ENCODE results near the gene DDO. TPM values are rescaled to one million over a fixed set of nuclear protein-coding genes. Genes with fewer than 3 reads are reported as not detected.

The DDO gene
- polyA plus RNA-seq, 1 donor (not counting 4 experiments of a cell fraction or from before 2014, with no cell fraction given) = not detected

GRCh38 chr6:110422444-110422822 is 7.1 kb upstream of the DDO start:
- H2AFZ ChIP-seq (ENCODE audit: control insufficient read depth, low read length) = no peak overlapping the region
- no peaks in the 10 kb centered on the region for H3K9me3 ChIP-seq (ENCODE audit: control insufficient read depth, low read depth, low read length)
- no peak for TF ChIP-seq EZH2 (IDR thresholded peaks at IDR 0.05; ENCODE audit: low read length)
- no peak for TF ChIP-seq CTCF (optimal IDR thresholded peaks at IDR 0.05 in 1 of 3, IDR thresholded peaks at IDR 0.05 in 1 of 3, conservative IDR thresholded peaks at IDR 0.05 in 1 of 3; ENCODE audit: extremely low read depth in 1 of 3, insufficient read depth in 2 of 3, low read length in 3 of 3)
- H3K27me3 ChIP-seq (ENCODE audit: control insufficient read depth, extremely low read depth, insufficient read depth, low read length) = peaks cover 7% of the 10 kb centered on the region
- FAIRE-seq (no peak), DNase-seq (ENCODE audit: low read depth, low spot score) (no peak)
- no peak overlapping the region for H3K4me3 ChIP-seq (ENCODE audit: control insufficient read depth in 2 of 3, extremely low read depth in 1 of 3, insufficient read depth in 2 of 3, low read depth in 1 of 3, low read length in 3 of 3)
- H3K36me3 ChIP-seq (ENCODE audit: control insufficient read depth in 2 of 2, extremely low read depth in 1 of 2, insufficient read depth in 2 of 2, low read length in 2 of 2) = no peaks in the 10 kb centered on the region
- H3K4me2 ChIP-seq (ENCODE audit: control insufficient read depth, extremely low read depth, insufficient read depth, low read depth, low read length) = no peak overlapping the region
- no peaks in the 10 kb centered on the region for H4K20me1 ChIP-seq (ENCODE audit: control insufficient read depth, extremely low read depth, insufficient read depth, low read length)
- H3K27ac ChIP-seq (ENCODE audit: control insufficient read depth, insufficient read depth, low read length) = no peak overlapping the region
- dilution Hi-C loops (cut with MboI; ENCODE audit: extremely low pct_ligation_motif_present, low sequenced_read_pairs) = no loop called here
- H3K9ac ChIP-seq (ENCODE audit: control insufficient read depth, extremely low read depth, insufficient read depth, low read length) = no peak overlapping the region
- no peaks in the 10 kb centered on the region for H3K79me2 ChIP-seq (ENCODE audit: control insufficient read depth, insufficient read depth, low read length)
- H3K4me1 ChIP-seq (ENCODE audit: control insufficient read depth, extremely low read depth, insufficient read depth, low read length) = no peaks in the 10 kb centered on the region
- no peaks in the 10 kb centered on the region for H3K9me1 ChIP-seq (ENCODE audit: control insufficient read depth, extremely low read depth, insufficient read depth, low read length)

GRCh38 chr6:110421749-110422443 is 6.5 kb upstream of the DDO start:
- TF ChIP-seq EZH2 (IDR thresholded peaks at IDR 0.05; ENCODE audit: low read length) (no peak), CTCF (optimal IDR thresholded peaks at IDR 0.05 in 1 of 3, IDR thresholded peaks at IDR 0.05 in 1 of 3, conservative IDR thresholded peaks at IDR 0.05 in 1 of 3; ENCODE audit: extremely low read depth in 1 of 3, insufficient read depth in 2 of 3, low read length in 3 of 3) (no peak)
- no peak overlapping the region for H3K27ac ChIP-seq (ENCODE audit: control insufficient read depth, insufficient read depth, low read length)
- H3K4me3 ChIP-seq (ENCODE audit: control insufficient read depth in 2 of 3, extremely low read depth in 1 of 3, insufficient read depth in 2 of 3, low read depth in 1 of 3, low read length in 3 of 3) = no peak overlapping the region
- no peaks in the 10 kb centered on the region for H3K4me1 ChIP-seq (ENCODE audit: control insufficient read depth, extremely low read depth, insufficient read depth, low read length)
- FAIRE-seq (no peak), DNase-seq (ENCODE audit: low read depth, low spot score) (no peak)
- H3K9ac ChIP-seq (ENCODE audit: control insufficient read depth, extremely low read depth, insufficient read depth, low read length) = no peak overlapping the region
- H3K4me2 ChIP-seq (ENCODE audit: control insufficient read depth, extremely low read depth, insufficient read depth, low read depth, low read length) = no peak overlapping the region
- H3K9me1 ChIP-seq (ENCODE audit: control insufficient read depth, extremely low read depth, insufficient read depth, low read length) = no peaks in the 10 kb centered on the region
- H3K36me3 ChIP-seq (ENCODE audit: control insufficient read depth in 2 of 2, extremely low read depth in 1 of 2, insufficient read depth in 2 of 2, low read length in 2 of 2) = no peaks in the 10 kb centered on the region
- dilution Hi-C loops (cut with MboI; ENCODE audit: extremely low pct_ligation_motif_present, low sequenced_read_pairs) = no loop called here
- H4K20me1 ChIP-seq (ENCODE audit: control insufficient read depth, extremely low read depth, insufficient read depth, low read length) = no peaks in the 10 kb centered on the region
- no peak overlapping the region for H2AFZ ChIP-seq (ENCODE audit: control insufficient read depth, low read length)
- peaks cover 7% of the 10 kb centered on the region for H3K27me3 ChIP-seq (ENCODE audit: control insufficient read depth, extremely low read depth, insufficient read depth, low read length)
- no peaks in the 10 kb centered on the region for H3K79me2 ChIP-seq (ENCODE audit: control insufficient read depth, insufficient read depth, low read length)
- H3K9me3 ChIP-seq (ENCODE audit: control insufficient read depth, low read depth, low read length) = no peaks in the 10 kb centered on the region
